ENCODE measurements around the gene SNX13.

Gene SNX13

DNA sequence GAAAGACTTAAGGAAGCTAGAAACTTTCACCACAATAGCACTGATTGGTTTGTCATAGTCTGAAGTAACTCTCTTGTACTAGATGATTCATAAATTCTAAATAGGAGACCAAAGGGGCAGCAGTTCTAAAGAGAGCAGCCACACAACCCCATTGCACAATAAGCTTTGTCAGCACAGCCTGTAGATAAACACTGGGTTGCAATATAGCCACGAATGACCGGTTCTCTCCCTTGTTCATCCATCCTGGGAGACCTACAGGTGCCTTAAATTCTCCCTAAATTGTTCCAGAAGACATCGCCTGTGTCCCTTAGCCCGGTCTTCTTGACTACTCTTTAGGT lies 167.0 kb downstream of the SNX13 start:
- no peak for DNase-seq

DNA sequence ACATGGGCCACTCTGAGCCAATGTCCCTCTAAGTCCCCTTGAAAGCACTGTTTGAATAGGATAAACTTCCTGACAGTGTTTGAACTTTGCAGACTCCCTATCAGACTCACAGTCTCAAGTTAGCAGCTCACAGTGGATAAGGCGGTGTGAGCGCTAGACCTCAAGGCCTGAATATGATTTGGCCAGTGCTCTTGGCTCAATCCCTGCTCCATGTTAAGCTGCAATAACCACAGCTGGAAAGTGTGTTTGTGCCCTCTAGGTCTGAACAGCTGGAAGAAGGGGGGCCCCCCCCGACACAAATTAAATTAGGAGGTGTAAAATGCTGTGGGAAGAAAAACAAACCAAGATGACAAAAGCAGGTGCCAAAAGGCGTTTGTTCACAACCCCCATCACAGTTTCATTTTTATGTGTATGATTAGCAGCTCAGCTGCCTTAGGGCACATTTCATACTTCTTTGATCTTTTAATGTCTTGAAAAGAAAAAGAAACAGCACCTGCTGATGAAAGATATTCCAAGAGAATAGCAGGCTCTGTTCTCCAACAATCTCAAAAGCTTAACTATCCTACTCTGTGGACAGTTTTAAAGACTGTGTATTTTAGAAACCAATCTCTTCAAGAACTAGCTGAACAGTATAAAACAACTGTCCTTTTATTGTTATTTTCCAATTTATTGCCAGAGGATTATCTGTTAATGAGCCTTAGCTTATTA lies 167.6 kb downstream of the SNX13 start:
- peak in 1 of 2 experiments; percentile 25 for DNase-seq

DNA sequence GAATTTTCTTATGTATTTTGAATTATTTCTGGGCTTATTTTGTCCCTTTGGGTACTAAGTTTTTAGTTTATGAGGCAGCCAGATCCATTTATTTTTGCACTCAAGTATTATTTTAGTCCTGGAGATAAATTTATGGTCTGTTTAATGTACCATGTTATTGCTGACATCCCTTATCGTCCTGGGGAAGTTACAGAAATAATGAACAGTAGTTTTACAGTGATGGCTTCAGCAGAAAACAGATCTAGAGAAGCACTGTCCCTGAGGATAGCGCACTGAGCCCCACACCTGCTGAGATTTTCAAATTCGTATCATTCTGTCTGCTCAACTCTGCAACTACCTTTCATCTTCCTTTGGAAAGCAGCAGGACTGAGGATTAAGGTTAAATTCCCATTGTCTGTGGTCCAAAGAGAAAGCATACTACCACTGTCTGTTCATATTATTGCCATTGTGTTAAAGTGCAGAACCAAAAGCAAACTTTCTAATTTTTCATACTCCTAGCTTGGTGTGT lies 168.3 kb downstream of the SNX13 start:
- DNase-seq: no peak

DNA sequence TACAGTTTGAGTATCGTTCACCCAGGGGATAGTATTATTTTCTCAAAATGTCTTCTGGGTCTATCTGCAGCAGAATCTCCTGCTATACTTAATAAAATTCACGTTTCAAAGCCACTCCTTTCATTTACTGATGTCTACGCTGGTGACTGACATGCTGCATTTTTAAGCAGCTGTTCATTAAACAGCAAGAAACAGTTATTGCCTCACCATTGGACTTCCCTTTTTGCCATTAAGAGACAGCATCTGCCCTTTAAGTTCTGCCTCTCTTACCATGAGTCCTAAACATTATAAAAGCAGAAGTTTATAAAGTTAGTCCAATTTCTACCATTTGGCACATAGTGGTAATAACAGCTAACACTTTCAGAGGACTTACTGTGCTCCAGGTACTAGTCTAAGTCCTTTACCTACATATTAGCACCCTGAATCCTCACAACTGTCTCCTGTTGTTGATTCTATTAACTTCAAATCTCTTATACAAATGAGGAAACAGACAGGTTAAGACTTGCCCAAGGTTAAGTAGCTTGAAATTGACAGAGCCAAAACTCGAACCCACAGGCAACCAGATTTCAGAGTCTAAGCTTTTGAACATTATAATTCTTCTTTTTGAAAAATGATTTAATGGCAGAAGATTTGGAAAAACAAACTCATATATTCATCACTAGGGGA lies 169.5 kb downstream of the SNX13 start:
- DNase-seq: no peak

DNA sequence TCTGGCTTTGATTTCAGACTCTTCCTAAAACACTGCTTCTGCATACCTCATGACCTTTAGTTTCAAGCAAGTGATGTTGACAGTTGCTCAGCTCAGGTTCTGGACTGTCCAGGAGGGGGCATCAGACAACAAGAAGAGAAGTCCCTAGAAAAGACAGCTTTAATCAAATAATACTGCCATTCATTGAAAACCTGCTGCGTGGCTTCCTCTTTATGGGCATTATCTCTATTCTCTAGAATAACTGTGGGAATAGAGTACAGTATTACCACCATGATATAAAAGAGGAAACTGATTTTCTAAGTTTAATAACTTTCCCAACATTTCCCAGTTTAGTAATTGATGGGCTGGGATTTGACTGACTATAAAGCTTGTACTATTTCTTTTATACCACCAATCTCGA lies 170.4 kb downstream of the SNX13 start:
- peak; percentile 70 to 75 for DNase-seq

DNA sequence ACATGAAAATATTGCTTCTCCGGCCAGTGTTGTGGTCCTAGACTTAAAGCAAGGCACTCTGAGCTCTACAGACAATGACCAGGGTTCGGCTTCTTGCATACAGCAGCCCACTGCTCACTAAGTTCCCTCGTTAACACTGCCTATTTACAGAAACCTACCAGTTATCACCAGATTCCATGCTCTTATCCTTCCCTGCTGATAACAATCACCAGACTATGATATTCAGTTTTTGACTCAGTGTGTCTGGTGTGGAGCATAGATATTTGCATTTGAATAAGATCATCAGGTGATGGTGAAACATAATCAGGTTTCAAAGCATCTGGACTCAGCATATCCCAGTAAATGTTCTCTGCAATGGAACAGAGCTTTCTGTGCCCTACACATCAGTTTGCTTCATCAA lies 182.3 kb downstream of the SNX13 start:
- no peak for DNase-seq

DNA sequence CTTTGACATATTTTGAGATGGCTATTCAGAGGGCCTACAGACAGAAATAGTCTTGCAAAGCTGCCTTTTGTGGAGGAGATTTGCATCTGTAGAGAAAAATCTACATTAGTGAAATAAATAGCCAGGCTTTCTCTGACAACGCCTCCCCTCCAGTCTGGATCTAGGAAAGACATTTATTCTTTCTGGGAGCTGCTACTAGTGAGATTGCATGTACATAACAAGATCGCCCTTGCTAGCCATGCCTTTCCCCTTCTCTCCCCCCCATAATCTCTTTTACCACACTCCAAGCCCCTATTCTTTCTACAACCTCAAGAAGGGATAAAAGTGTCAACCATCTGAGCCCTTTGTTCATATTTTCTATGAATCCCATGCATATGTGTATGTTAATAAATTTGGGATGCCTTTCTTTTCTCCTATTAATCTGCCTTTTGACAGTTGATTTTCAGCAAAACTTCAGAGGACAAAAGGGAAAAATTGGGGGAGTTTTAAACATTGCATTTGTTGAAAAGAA lies 194.2 kb downstream of the SNX13 start:
- no peak for DNase-seq

DNA sequence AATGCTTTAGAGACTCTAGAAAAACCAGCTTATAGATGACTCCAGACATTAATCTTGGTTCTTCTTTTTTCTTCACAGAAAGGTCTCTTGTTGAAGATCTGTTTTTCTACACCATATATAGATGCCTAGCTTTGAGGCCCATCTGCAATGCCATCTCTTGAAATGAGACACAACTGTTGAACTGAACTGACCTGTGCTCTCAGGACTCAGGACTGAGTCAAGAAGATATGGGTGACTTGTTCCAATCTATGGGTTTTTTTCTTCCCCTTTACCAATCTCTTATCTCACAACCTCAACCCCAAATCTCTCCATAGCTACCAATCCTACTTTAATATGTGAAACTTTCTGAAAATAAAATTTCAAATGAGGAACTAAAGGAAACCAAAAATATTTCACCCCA lies 194.7 kb downstream of the SNX13 start:
- DNase-seq: no peak

DNA sequence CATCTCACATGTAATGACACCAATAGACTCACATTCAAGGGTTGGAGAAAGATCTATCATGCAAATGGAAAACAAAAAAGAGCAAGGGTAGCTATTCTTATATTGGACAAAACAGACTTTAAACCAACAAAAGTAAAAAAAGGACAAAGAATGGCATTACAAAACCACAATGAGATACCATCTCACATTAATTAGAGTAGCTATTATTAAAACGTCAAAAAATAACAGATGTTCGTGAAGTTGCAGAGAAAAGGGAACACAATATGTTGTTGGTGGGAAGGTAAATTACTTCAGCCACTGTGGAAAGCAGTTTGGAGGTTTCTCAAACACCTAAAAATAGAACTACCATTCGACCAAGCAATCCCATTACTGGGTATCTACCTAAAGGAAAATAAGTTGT lies 197.0 kb downstream of the SNX13 start:
- DNase-seq: no peak

DNA sequence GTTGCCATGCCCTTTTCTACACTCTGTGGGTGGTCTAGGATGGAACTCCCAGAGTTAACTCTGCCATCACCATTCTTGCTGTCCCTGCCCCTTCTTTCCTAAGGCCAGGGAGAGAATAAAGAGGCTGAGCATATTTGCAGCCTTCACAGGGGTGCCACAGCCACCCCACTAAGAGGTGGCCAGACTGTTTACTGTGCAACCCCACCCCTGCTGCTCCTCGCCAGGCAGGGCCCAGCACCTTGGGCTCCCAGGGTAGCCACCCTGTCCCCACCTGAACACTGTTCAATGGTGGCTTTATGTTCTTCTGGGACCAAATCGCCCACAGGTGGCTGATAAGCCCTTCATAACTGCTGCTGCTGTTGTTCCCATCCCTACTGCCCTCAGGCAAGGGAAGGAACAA lies 198.9 kb downstream of the SNX13 start:
- no peak for DNase-seq

Data from NCI-H2081 (cell line).